BLaER1 (cell line): ENCODE measurements around the gene IGFBP5.

ENCODE experiments used
- H3K27ac ChIP-seq: shearing (Covaris generic); formaldehyde crosslinking; 2 replicates; pipeline ENCODE4 v1.8.1; 2022
- H3K27me3 ChIP-seq: shearing (Covaris generic); formaldehyde crosslinking; 2 replicates; pipeline ENCODE4 v1.8.1; 2022
- H3K36me3 ChIP-seq: shearing (Covaris generic); formaldehyde crosslinking; 2 replicates; pipeline ENCODE4 v1.8.1; 2022
- H3K4me1 ChIP-seq: shearing (Covaris generic); formaldehyde crosslinking; 2 replicates; pipeline ENCODE4 v1.8.1; 2022
- H3K4me2 ChIP-seq: shearing (Covaris generic); formaldehyde crosslinking; 2 replicates; pipeline ENCODE4 v1.8.1; 2022
- H3K4me3 ChIP-seq: shearing (Covaris generic); formaldehyde crosslinking; 2 replicates; pipeline ENCODE4 v1.8.1; 2022
- H3K9ac ChIP-seq: shearing (Covaris generic); formaldehyde crosslinking; 2 replicates; pipeline ENCODE4 v1.8.1; 2022
- H3K9me3 ChIP-seq: shearing (Covaris generic); formaldehyde crosslinking; 2 replicates; pipeline ENCODE4 v1.8.1; 2022
- H4K20me1 ChIP-seq: shearing (Covaris generic); formaldehyde crosslinking; 2 replicates; pipeline ENCODE4 v1.8.1; 2022
- Cebpa-rat ChIP-seq: shearing (Covaris generic); IDR thresholded peaks from 2 replicates; pipeline ENCODE4 v1.8.1; 2022

The IGFBP5 gene

GRCh38 chr2:216663106-216663505 lies 32.2 kb downstream of the IGFBP5 start:
- H3K36me3 ChIP-seq, result peaks cover 28% of the 10 kb centered on the region; the same call in 1 of the 2 replicates

DNA sequence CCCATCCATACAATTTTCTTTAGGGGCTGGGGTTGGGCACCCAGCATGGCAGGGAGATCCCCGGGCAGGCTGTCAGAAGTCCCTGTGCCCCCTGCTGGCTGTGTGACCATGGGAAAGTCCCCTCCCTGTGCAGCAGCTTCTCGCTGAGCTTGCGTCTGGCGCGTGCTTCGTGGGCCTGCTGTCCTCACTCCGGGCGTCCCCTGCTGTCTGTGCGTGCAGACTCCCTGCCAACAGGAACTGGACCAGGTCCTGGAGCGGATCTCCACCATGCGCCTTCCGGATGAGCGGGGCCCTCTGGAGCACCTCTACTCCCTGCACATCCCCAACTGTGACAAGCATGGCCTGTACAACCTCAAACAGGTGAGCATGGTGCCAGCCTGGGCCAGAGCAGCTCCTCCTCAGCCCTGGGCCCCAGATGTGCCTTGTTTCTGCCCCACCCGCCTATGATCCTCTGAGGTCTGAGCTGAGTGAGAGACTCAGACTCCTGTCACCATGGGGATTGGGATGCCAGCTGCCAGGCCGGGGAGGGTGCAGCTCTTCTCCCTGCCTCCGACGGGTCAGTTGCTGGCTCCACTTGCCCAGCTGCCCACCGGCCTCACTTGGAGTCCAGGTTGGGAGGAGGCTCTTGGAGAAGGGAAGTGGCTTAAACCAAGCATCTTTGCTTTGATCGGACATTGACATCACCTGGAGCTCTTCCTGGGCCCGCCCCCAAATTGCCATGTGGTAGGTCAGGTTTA lies 33.5 kb downstream of the IGFBP5 start:
- Histone ChIP-seq H3K27ac (no peak overlapping the region), H3K4me2 (peak overlapping the region; percentile 8; the same call in 1 of the 2 replicates), H3K36me3 (peaks cover 31% of the 10 kb centered on the region; the same call in 1 of the 2 replicates), H3K4me3 (no peak overlapping the region), H3K9ac (no peak overlapping the region), H4K20me1 (peaks cover 97% of the 10 kb centered on the region), H3K9me3 (no peaks in the 10 kb centered on the region), H3K4me1 (peaks cover 83% of the 10 kb centered on the region), H3K27me3 (peaks cover 24% of the 10 kb centered on the region; the same call in 1 of the 2 replicates)
- TF ChIP-seq Cebpa-rat, result no peak

More at GRCh38 chr2:216663106-216663505, 32.2 kb downstream of the IGFBP5 start:
- Histone ChIP-seq H3K27ac (no peak overlapping the region), H3K4me2 (peak overlapping the region; percentile 88), H3K9ac (no peak overlapping the region), H3K27me3 (peaks cover 37% of the 10 kb centered on the region), H4K20me1 (peaks cover 97% of the 10 kb centered on the region), H3K9me3 (no peaks in the 10 kb centered on the region), H3K4me1 (peaks cover 71% of the 10 kb centered on the region), H3K4me3 (no peak overlapping the region)
- no peak for TF ChIP-seq Cebpa-rat

GRCh38 chr2:216661051-216661450 lies 34.3 kb downstream of the IGFBP5 start:
- Histone ChIP-seq H3K36me3 (peaks cover 39% of the 10 kb centered on the region; the same call in 1 of the 2 replicates), H3K4me3 (no peak overlapping the region), H3K27ac (no peak overlapping the region), H4K20me1 (peaks cover 97% of the 10 kb centered on the region), H3K9ac (no peak overlapping the region), H3K4me1 (peaks cover 84% of the 10 kb centered on the region), H3K4me2 (no peak overlapping the region), H3K27me3 (peaks cover 23% of the 10 kb centered on the region; the same call in 1 of the 2 replicates), H3K9me3 (no peaks in the 10 kb centered on the region)
- TF ChIP-seq Cebpa-rat, result no peak

GRCh38 chr2:216660496-216660895 lies 34.9 kb downstream of the IGFBP5 start:
- Histone ChIP-seq H3K9me3 (no peaks in the 10 kb centered on the region), H3K27ac (no peak overlapping the region), H4K20me1 (peaks cover 97% of the 10 kb centered on the region), H3K27me3 (peaks cover 18% of the 10 kb centered on the region; the same call in 1 of the 2 replicates), H3K4me1 (peaks cover 79% of the 10 kb centered on the region), H3K36me3 (peaks cover 42% of the 10 kb centered on the region; the same call in 1 of the 2 replicates), H3K9ac (no peak overlapping the region), H3K4me3 (no peak overlapping the region), H3K4me2 (no peak overlapping the region)
- TF ChIP-seq Cebpa-rat, result no peak

- H3K36me3 ChIP-seq, result peaks cover 47% of the 10 kb centered on the region; the same call in 1 of the 2 replicates
Measured at GRCh38 chr2:216659276-216659675, 36.1 kb downstream of the IGFBP5 start.

DNA sequence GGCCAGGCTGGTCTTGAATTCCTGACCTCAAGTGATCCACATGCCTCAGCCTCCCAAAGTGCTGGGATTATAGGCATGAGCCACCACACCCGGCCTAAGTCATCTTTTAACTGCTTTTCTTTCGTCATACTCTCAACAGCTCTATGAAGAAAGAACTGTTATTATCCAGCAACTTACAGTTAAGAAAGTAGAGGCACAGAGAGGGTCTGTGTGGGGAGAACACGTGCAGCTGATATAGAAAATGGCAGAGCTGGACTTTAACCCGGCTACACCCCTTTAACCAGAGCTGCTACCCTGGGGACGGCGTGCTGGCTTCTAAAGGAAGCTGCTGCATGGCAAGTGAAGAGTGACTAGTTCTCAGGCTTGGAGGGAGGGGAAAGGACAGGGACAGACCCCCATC lies 36.6 kb downstream of the IGFBP5 start:
- H3K27ac ChIP-seq, result no peak overlapping the region
- H3K4me1 ChIP-seq, result peaks cover 66% of the 10 kb centered on the region
- no peak overlapping the region for H3K4me3 ChIP-seq
- peaks cover 47% of the 10 kb centered on the region; the same call in 1 of the 2 replicates for H3K36me3 ChIP-seq
- H3K9me3 ChIP-seq, result no peaks in the 10 kb centered on the region
- no peak for TF ChIP-seq Cebpa-rat
- H3K4me2 ChIP-seq, result peak overlapping the region; percentile 77
- peaks cover 12% of the 10 kb centered on the region; the same call in 1 of the 2 replicates for H3K27me3 ChIP-seq
- peaks cover 97% of the 10 kb centered on the region for H4K20me1 ChIP-seq
- no peak overlapping the region for H3K9ac ChIP-seq

More at GRCh38 chr2:216659276-216659675, 36.1 kb downstream of the IGFBP5 start:
- Histone ChIP-seq H4K20me1 (peaks cover 97% of the 10 kb centered on the region), H3K9ac (no peak overlapping the region), H3K9me3 (no peaks in the 10 kb centered on the region), H3K27ac (no peak overlapping the region), H3K4me3 (no peak overlapping the region), H3K27me3 (peaks cover 12% of the 10 kb centered on the region; the same call in 1 of the 2 replicates), H3K4me1 (peaks cover 68% of the 10 kb centered on the region), H3K4me2 (peak overlapping the region; percentile 77)
- TF ChIP-seq Cebpa-rat, result no peak

DNA sequence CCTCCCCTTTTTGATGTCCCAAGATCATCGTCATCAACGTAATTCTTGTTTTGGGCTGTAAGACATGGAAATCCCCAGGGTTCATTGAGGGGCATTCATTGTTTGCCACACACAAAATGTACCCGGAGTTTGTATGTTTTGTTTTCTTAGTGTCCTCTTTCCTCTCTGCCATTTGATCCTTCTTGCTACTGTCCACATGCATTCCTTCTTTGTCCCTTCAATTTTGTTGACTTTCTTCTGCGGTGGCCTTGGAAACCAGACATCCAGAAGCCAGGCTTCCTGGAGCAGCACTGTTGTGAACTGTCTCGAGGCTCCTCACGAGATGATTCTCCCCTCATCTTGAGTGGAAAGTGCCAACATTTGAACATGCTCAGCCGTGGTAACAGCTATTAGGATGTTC lies 37.4 kb downstream of the IGFBP5 start:
- no peak overlapping the region for H3K9ac ChIP-seq
- peak overlapping the region; percentile 77; the same call in 1 of the 2 replicates for H3K4me2 ChIP-seq
- H3K27me3 ChIP-seq, result peaks cover 6% of the 10 kb centered on the region; the same call in 1 of the 2 replicates
- H3K4me3 ChIP-seq, result no peak overlapping the region
- peaks cover 59% of the 10 kb centered on the region for H3K4me1 ChIP-seq
- H4K20me1 ChIP-seq, result peaks cover 97% of the 10 kb centered on the region
- peaks cover 47% of the 10 kb centered on the region; the same call in 1 of the 2 replicates for H3K36me3 ChIP-seq
- TF ChIP-seq Cebpa-rat, result no peak
- H3K27ac ChIP-seq, result no peak overlapping the region
- H3K9me3 ChIP-seq, result no peaks in the 10 kb centered on the region

GRCh38 chr2:216657086-216657855 lies 38.1 kb downstream of the IGFBP5 start:
- Histone ChIP-seq H3K36me3 (peaks cover 45% of the 10 kb centered on the region; the same call in 1 of the 2 replicates), H3K27me3 (0 out of 2 replicates have a peak, but pooled peaks cover 3% of the 10 kb centered on the region), H3K4me1 (peaks cover 54% of the 10 kb centered on the region), H3K4me2 (no peak overlapping the region; the same call in 1 of the 2 replicates), H3K4me3 (no peak overlapping the region), H3K9me3 (no peaks in the 10 kb centered on the region), H3K27ac (no peak overlapping the region), H4K20me1 (peaks cover 98% of the 10 kb centered on the region), H3K9ac (no peak overlapping the region)
- TF ChIP-seq Cebpa-rat, result no peak

DNA sequence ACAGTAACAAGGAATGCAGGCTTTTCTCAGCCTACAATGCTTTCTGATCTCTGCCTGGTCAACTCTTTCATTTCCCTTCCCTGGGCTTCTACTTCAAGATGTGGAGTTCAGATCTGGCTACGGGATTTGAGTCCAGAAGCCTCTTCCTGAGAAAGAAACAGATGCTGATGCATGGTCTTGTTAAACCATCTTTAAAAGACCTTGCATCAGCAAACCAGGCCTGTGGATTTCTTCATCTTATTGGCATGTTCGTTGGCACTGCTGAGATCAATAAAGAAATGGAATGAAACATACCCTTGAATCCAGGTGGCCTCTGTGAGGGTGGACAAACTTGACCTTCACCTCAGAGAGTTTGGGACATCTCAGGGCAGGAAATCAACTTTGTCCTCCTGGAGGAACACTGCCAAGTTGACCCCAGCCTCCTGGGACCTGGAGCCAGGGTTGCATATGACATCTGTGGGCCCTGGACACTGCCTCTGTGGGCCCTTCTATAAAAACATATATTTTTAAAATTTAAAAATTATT lies 40.8 kb downstream of the IGFBP5 start:
- Histone ChIP-seq H3K27me3 (no peaks in the 10 kb centered on the region), H4K20me1 (peaks cover 97% of the 10 kb centered on the region), H3K4me2 (no peak overlapping the region), H3K4me3 (no peak overlapping the region), H3K9me3 (no peaks in the 10 kb centered on the region), H3K27ac (no peak overlapping the region), H3K9ac (no peak overlapping the region), H3K36me3 (peaks cover 22% of the 10 kb centered on the region; the same call in 1 of the 2 replicates), H3K4me1 (peaks cover 47% of the 10 kb centered on the region)
- no peak for TF ChIP-seq Cebpa-rat
